Transverse colon (tissue), 4 donors: ENCODE results near the gene MYZAP. TPM values are rescaled to one million over a fixed set of nuclear protein-coding genes. Genes with fewer than 3 reads are reported as not detected.

Source experiments
- DNase-seq: peaks from one replicate; pipeline ENCODE4 v3.0.0-alpha.2; 2019
- H3K27ac ChIP-seq, 4 donors: fragments of 200-600 bp; sonication (generic); 2 replicates each; pipeline ENCODE4 v1.5.1; 2016 to 2018; ENCODE audit warnings: inconsistent platforms in 4 of 4
- H3K27me3 ChIP-seq: fragments of 200-600 bp; sonication (generic); 2 replicates; pipeline ENCODE4 v1.5.1; 2017; ENCODE audit warnings: inconsistent platforms
- H3K36me3 ChIP-seq, 4 donors: fragments of 200-600 bp; sonication (generic); 2 replicates each; pipeline ENCODE4 v1.5.1; 2017 to 2019; ENCODE audit warnings: inconsistent platforms in 4 of 4
- H3K4me1 ChIP-seq, 4 donors: fragments of 200-600 bp; sonication (generic); 2 replicates each; pipeline ENCODE4 v1.5.1; 2017 to 2020; ENCODE audit warnings: inconsistent platforms in 4 of 4
- H3K4me3 ChIP-seq, 4 donors: fragments of 200-600 bp; sonication (generic); 1 replicate in 1 of 4; 2 replicates in 3 of 4; pipeline versions ENCODE4 v1.5.1 to v1.6.1; 2017 to 2019; ENCODE audit warnings: inconsistent platforms in 4 of 4
- H3K9me3 ChIP-seq, 2 donors: fragments of 200-600 bp; sonication (generic); 2 replicates each; pipeline ENCODE4 v1.5.1; 2017 to 2019; ENCODE audit warnings: inconsistent platforms in 2 of 2
- EP300 ChIP-seq: sonication (generic); formaldehyde crosslinking; IDR thresholded peaks from one replicate; pipeline ENCODE4 v1.6.1; 2017; ENCODE audit warnings: antibody characterized with exemption, low read depth
- POLR2A ChIP-seq: fragments of 450-650 bp; IDR thresholded peaks from one replicate; pipeline ENCODE4 v1.6.1; 2016; ENCODE audit warnings: antibody characterized with exemption, mild to moderate bottlenecking, moderate library complexity
- POLR2AphosphoS5 ChIP-seq, 3 donors: sonication (generic); formaldehyde crosslinking; IDR thresholded peaks; one replicate each; pipeline ENCODE4 v1.6.1; 2016; ENCODE audit warnings: antibody characterized with exemption in 3 of 3
- WGBS, 2 donors: methylation state at CpG; one replicate each; pipeline ENCODE4 v1.1.5; 2018; ENCODE audit warnings: low coverage in 1 of 2; 5-methylcytosine and 5-hydroxymethylcytosine counted together
- in situ Hi-C, 4 donors: fragments of 200-750 bp; cut with MboI; loops; one replicate each; pipeline versions ENCODE4 v1.15.0 to v1.15.1; 2017; ENCODE audit warnings: low sequenced_read_pairs in 3 of 4, low pct_ligation_motif_present in 1 of 4, low pct_unique_long_range_greater_than_20kb in 1 of 4
- intact Hi-C: fragments of 100-400 bp; cut with DNase I; formaldehyde crosslinking; loops from one replicate; pipeline ENCODE4 v1.15.1; 2023; ENCODE audit warnings: low total_unique reads
- total RNA-seq, 4 donors: library from RNA; depleted of rRNA; stranded (reverse); fragments of >200 nt; gene quantifications; one replicate each; pipeline ENCODE4 v1.1.0, GENCODE V29; 2016
- TF ChIP-seq, protein P1 (sequence below), 5 experiments: fragments of 200-600 bp in 3 of 5; fragments of 450-650 bp in 2 of 5; sonication (generic) in 3 of 5; IDR thresholded peaks; 1 replicate in 2 of 5; 2 replicates in 3 of 5; pipeline ENCODE4 v1.5.1; 2016 to 2017; ENCODE audit warnings: antibody characterized with exemption in 5 of 5, inconsistent platforms in 3 of 5, mild to moderate bottlenecking in 2 of 5, moderate library complexity in 1 of 5

MYZAP gene
- total RNA-seq, 4 donors from 2014 or later: 1.00 to 24.3 (median 10.7) TPM

DNA sequence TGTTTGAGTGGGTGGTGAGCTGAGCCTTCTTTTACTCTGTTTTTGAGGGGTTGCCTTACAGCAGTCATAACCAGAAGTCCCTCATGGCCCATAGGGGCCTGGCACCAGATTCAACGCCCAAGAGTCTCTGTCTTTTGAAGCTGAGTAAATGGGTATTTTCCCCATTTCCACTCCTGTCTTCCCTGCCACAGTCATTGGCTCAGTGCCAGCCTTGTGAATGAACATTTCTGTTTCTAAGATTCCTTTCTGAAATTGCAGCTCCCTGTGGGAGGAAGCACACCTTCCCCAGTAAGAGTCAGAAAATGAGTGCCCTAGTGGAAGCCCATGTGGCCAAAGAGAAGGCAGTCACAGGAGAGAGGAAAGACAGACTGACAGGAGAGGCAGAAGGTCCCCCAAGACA is 71.1 kb downstream of the MYZAP start:
- in situ Hi-C loops: loop anchor here in 3 of 4 donors (25.0 kb wide), 2 partner anchors 199 to 399 kb away; partner anchors contain the start of gene ALDH1A2 (in 1 of the 3)
- WGBS, 2 donors: 41% methylated on average over 1 of the region's 1 CpG; no CpG with 5 or more reads in 1 of the 2 donors
- intact Hi-C loops: no loop called here
- H3K9me3 ChIP-seq: no peaks in the 10 kb centered on the region
- peak overlapping the region; percentile 36 to 64 (median 58) for H3K27ac ChIP-seq
- no peak for DNase-seq
- TF ChIP-seq EP300 (no peak), POLR2A (no peak), POLR2AphosphoS5 (IDR thresholded peaks at IDR 0.05) (no peak)
- TF ChIP-seq, protein P1, sequence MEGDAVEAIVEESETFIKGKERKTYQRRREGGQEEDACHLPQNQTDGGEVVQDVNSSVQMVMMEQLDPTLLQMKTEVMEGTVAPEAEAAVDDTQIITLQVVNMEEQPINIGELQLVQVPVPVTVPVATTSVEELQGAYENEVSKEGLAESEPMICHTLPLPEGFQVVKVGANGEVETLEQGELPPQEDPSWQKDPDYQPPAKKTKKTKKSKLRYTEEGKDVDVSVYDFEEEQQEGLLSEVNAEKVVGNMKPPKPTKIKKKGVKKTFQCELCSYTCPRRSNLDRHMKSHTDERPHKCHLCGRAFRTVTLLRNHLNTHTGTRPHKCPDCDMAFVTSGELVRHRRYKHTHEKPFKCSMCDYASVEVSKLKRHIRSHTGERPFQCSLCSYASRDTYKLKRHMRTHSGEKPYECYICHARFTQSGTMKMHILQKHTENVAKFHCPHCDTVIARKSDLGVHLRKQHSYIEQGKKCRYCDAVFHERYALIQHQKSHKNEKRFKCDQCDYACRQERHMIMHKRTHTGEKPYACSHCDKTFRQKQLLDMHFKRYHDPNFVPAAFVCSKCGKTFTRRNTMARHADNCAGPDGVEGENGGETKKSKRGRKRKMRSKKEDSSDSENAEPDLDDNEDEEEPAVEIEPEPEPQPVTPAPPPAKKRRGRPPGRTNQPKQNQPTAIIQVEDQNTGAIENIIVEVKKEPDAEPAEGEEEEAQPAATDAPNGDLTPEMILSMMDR (IDR thresholded peaks at IDR 0.05): no peak
- peaks cover 0 to 30% (median 18%) of the 10 kb centered on the region in 4 donors for H3K4me1 ChIP-seq
- no peaks in the 10 kb centered on the region for H3K27me3 ChIP-seq
- H3K36me3 ChIP-seq: no peaks in the 10 kb centered on the region
- H3K4me3 ChIP-seq: no peak overlapping the region

DNA sequence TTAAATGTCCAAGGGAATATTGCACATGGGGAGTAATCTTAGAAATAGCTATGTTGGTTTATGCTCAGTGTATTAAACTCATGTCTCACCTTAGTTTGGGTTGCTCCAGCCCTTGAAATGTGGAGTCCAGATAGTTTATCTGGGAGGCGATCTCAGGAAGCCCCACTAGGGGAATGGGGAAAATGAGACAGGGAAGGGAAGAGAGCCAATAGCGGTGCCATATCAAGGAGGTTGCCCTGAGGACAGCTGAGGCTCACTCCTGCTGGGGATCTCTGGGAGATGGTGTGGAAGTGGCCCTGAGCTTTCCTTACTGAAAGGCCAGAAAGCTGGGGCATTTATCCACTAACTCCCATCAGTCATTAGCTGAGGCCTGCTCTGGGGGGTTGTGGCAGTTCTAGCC is 71.6 kb downstream of the MYZAP start:
- TF ChIP-seq POLR2AphosphoS5 (IDR thresholded peaks at IDR 0.05) (no peak), POLR2A (no peak), EP300 (no peak)
- TF ChIP-seq, protein P1 (IDR thresholded peaks at IDR 0.05): no peak
- H3K27me3 ChIP-seq: no peaks in the 10 kb centered on the region
- intact Hi-C loops: no loop called here
- in situ Hi-C loops: loop anchor here in 3 of 4 donors (25.0 kb wide), 2 partner anchors 199 to 399 kb away; partner anchors contain the start of gene ALDH1A2 (in 1 of the 3)
- peak overlapping the region in 2 of 4 donors; percentile 57 to 64 for H3K27ac ChIP-seq
- peaks cover 0 to 35% (median 21%) of the 10 kb centered on the region in 4 donors for H3K4me1 ChIP-seq
- 92 to 100% methylated on average over 1 to 2 of the region's 2 CpGs for WGBS, 2 donors
- DNase-seq: no peak
- H3K36me3 ChIP-seq: no peaks in the 10 kb centered on the region
- no peak overlapping the region for H3K4me3 ChIP-seq
- no peaks in the 10 kb centered on the region for H3K9me3 ChIP-seq

DNA sequence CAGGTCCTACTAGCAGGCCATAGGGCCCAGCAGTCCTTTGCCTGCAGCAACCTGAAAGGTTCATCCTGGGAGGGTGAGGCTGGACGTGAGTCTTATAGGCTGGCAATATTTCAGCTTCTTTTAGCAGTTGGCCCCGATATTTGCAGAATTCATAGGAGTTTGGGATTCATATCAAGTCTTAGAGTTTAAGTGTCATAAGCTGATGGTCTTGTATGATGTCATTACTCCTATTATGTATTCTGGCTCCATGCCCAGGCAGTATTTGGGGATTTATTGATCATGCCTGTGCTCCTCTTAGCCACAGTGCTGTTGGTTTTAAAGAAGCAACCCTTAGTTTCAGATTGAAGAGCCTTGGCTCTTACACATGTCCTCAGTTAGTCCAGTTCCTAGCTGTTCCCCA is 73.5 kb downstream of the MYZAP start:
- Histone ChIP-seq H3K4me1 (peaks cover 0 to 41% (median 26%) of the 10 kb centered on the region in 4 donors), H3K36me3 (no peaks in the 10 kb centered on the region), H3K27me3 (no peaks in the 10 kb centered on the region), H3K27ac (no peak overlapping the region), H3K4me3 (no peak overlapping the region), H3K9me3 (no peaks in the 10 kb centered on the region)
- intact Hi-C loops: no loop called here
- in situ Hi-C loops: loop anchor here in 3 of 4 donors (25.0 kb wide), 2 partner anchors 197 to 397 kb away; partner anchors contain the start of gene ALDH1A2 (in 1 of the 3)
- 51 to 71% methylated on average over 2 of the region's 2 CpGs for WGBS, 2 donors
- no peak for DNase-seq
- TF ChIP-seq POLR2A (no peak), EP300 (no peak), POLR2AphosphoS5 (IDR thresholded peaks at IDR 0.05) (no peak)
- TF ChIP-seq, protein P1 (IDR thresholded peaks at IDR 0.05): no peak

DNA sequence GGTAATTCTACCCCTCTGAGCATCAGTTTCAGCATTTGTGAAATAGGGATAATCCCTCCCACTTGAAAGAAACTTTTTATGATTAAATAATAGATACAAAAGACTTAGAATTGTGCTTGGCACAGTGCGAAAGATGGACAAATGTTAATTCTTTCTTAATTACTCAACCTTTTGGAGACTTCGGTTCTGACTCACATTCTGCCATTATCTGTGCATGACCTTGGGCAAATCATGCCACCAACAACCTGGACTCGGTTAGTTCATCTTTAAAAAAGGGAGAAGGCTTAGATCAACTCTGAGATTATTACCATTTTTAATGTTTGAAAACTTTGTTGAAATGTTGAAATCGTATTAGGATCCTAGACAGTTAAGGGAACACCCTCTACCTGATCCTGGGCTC is 74.2 kb downstream of the MYZAP start:
- 77% methylated on average over 4 of the region's 4 CpGs for WGBS, 2 donors
- Histone ChIP-seq H3K4me1 (peaks cover 0 to 41% (median 26%) of the 10 kb centered on the region in 4 donors), H3K9me3 (no peaks in the 10 kb centered on the region), H3K27ac (no peak overlapping the region), H3K4me3 (no peak overlapping the region), H3K36me3 (no peaks in the 10 kb centered on the region), H3K27me3 (peaks cover 2% of the 10 kb centered on the region)
- in situ Hi-C loops (loop anchor here in 3 of 4 donors (25.0 kb wide), 2 partner anchors 196 to 396 kb away; partner anchors contain the start of gene ALDH1A2 (in 1 of the 3)), intact Hi-C loops (no loop called here)
- DNase-seq: no peak
- TF ChIP-seq EP300: no peak
- TF ChIP-seq POLR2A: no peak
- TF ChIP-seq POLR2AphosphoS5 (IDR thresholded peaks at IDR 0.05): no peak
- TF ChIP-seq, protein P1 (IDR thresholded peaks at IDR 0.05): no peak
